CD14-positive monocyte (primary cell): ENCODE data around the gene LRRC8E. TPM values are rescaled to one million over a fixed set of nuclear protein-coding genes. Genes with fewer than 3 reads are reported as not detected.

Experiments
- DNase-seq, 3 donors: peaks; one replicate each; pipeline ENCODE4 v3.0.0-alpha.2; 2011 to 2022
- H2AFZ ChIP-seq: 2 replicates; pipeline ENCODE4 v1.6.0; 2012; ENCODE audit warnings: mild to moderate bottlenecking, low read depth, low read length, inconsistent platforms; ENCODE audit not compliant: insufficient read depth, poor library complexity, severe bottlenecking
- H3K27ac ChIP-seq, 2 donors: 1 replicate in 1 of 2; 2 replicates in 1 of 2; pipeline ENCODE4 v1.5.1; 2012 to 2013; ENCODE audit warnings: low read length in 2 of 2, control low read depth in 1 of 2, inconsistent platforms in 1 of 2, low read depth in 1 of 2, mild to moderate bottlenecking in 1 of 2
- H3K27me3 ChIP-seq, 2 donors: one replicate each; pipeline versions ENCODE4 v1.6.0 to v1.6.1; 2011 to 2013; ENCODE audit warnings: low read length in 2 of 2; ENCODE audit not compliant: control insufficient read depth in 2 of 2, insufficient read depth in 2 of 2
- H3K36me3 ChIP-seq, 2 donors: replicated peaks in 1 of 2; 1 replicate in 1 of 2; 2 replicates in 1 of 2; pipeline versions ENCODE4 v1.5.1 to v1.6.1; 2012 to 2013; ENCODE audit warnings: low read length in 2 of 2, control low read depth in 1 of 2, inconsistent platforms in 1 of 2, mild to moderate bottlenecking in 1 of 2; ENCODE audit not compliant: insufficient read depth in 2 of 2, control insufficient read depth in 1 of 2
- H3K4me1 ChIP-seq, 2 donors: 1 replicate in 1 of 2; 2 replicates in 1 of 2; pipeline versions ENCODE4 v1.5.1 to v1.6.1; 2012 to 2013; ENCODE audit warnings: low read length in 2 of 2, control low read depth in 1 of 2, inconsistent platforms in 1 of 2, mild to moderate bottlenecking in 1 of 2, moderate library complexity in 1 of 2; ENCODE audit not compliant: insufficient read depth in 2 of 2, control insufficient read depth in 1 of 2
- H3K4me2 ChIP-seq: replicated peaks from 2 replicates; pipeline ENCODE3; 2012; ENCODE audit warnings: low read length, moderate library complexity, mild to moderate bottlenecking; ENCODE audit not compliant: poor library complexity, severe bottlenecking; ENCODE audit errors: extremely low read depth
- H3K4me3 ChIP-seq, 3 experiments: fragments of 200-600 bp in 1 of 3; sonication (generic) in 1 of 3; replicated peaks in 1 of 3; 1 replicate in 2 of 3; 2 replicates in 1 of 3; pipeline ENCODE4 v1.5.1; 2011 to 2013; ENCODE audit warnings: low read length in 3 of 3, mild to moderate bottlenecking in 3 of 3, control low read depth in 2 of 3, low read depth in 2 of 3, inconsistent platforms in 1 of 3, moderate library complexity in 1 of 3
- H3K79me2 ChIP-seq: 2 replicates; pipeline ENCODE4 v1.6.0; 2012; ENCODE audit warnings: mild to moderate bottlenecking, control low read depth, inconsistent platforms, low read length, moderate library complexity; ENCODE audit not compliant: insufficient read depth
- H3K9ac ChIP-seq: 2 replicates; pipeline ENCODE4 v1.6.0; 2017; ENCODE audit warnings: low read length, mild to moderate bottlenecking; ENCODE audit not compliant: insufficient read depth, poor library complexity, severe bottlenecking
- H3K9me3 ChIP-seq, 2 donors: replicated peaks in 1 of 2; 1 replicate in 1 of 2; 2 replicates in 1 of 2; pipeline versions ENCODE4 v1.5.1 to v1.6.1; 2012 to 2013; ENCODE audit warnings: low read length in 2 of 2, control low read depth in 1 of 2; ENCODE audit not compliant: control insufficient read depth in 1 of 2, insufficient read depth in 1 of 2
- H4K20me1 ChIP-seq: 2 replicates; pipeline ENCODE4 v1.6.0; 2012; ENCODE audit warnings: mild to moderate bottlenecking, low read length, control low read depth, moderate library complexity; ENCODE audit not compliant: insufficient read depth
- H3K27ac Mint-ChIP-seq, 7 donors: one replicate each; pipeline ENCODE4 v1.8.0; 2020; ENCODE audit warnings: mild to moderate bottlenecking in 7 of 7, mixed read lengths in 7 of 7, moderate library complexity in 6 of 7, inconsistent platforms in 2 of 7
- H3K27me3 Mint-ChIP-seq, 3 donors: one replicate each; pipeline ENCODE4 v1.8.0; 2021 to 2022; ENCODE audit warnings: low read depth in 3 of 3, mild to moderate bottlenecking in 3 of 3, mixed read lengths in 3 of 3, moderate library complexity in 3 of 3, inconsistent platforms in 1 of 3
- H3K36me3 Mint-ChIP-seq, 2 donors: one replicate each; pipeline ENCODE4 v1.8.0; 2020; ENCODE audit warnings: mixed read lengths in 2 of 2, inconsistent platforms in 1 of 2, mild to moderate bottlenecking in 1 of 2
- H3K4me1 Mint-ChIP-seq: one replicate; pipeline ENCODE4 v1.8.0; 2020; ENCODE audit warnings: mild to moderate bottlenecking, mixed read lengths
- H3K4me3 Mint-ChIP-seq, 2 donors: one replicate each; pipeline ENCODE4 v1.8.0; 2020; ENCODE audit warnings: mild to moderate bottlenecking in 2 of 2, mixed read lengths in 2 of 2, moderate library complexity in 1 of 2
- H3K9me3 Mint-ChIP-seq, 7 donors: one replicate each; pipeline ENCODE4 v1.8.0; 2020 to 2022; ENCODE audit warnings: mixed read lengths in 7 of 7, mild to moderate bottlenecking in 6 of 7, moderate library complexity in 6 of 7, inconsistent platforms in 2 of 7
- CTCF ChIP-seq: fragments of 200-600 bp; IDR thresholded peaks from one replicate; pipeline ENCODE4 v1.8.0; 2022; ENCODE audit warnings: antibody characterized with exemption, mild to moderate bottlenecking
- WGBS: methylation state at CpG from one replicate; pipeline ENCODE4 v1.1.5; 2013; ENCODE audit warnings: missing lambda C conversion rate; ENCODE audit not compliant: insufficient coverage; 5-methylcytosine and 5-hydroxymethylcytosine counted together
- intact Hi-C, 2 donors: fragments of 100-400 bp; cut with micrococcal nuclease; formaldehyde crosslinking; loops; one replicate each; pipeline versions ENCODE4 v1.15.0 to v1.15.1; 2023
- polyA plus RNA-seq, 3 donors: library from polyadenylated mRNA; depleted of rRNA in 1 of 3; unstranded in 2 of 3; stranded (reverse) in 1 of 3; fragments of 300-500 nt in 2 of 3; fragments of >200 nt in 1 of 3; fragmentation: Illumina TruSeq in 2 of 3; gene quantifications; 1 replicate in 2 of 3; 2 replicates in 1 of 3; pipeline ENCODE4 v1.2.3, GENCODE V29; 2012 to 2021

LRRC8E gene
- polyA plus RNA-seq, 3 donors = not detected

DNA sequence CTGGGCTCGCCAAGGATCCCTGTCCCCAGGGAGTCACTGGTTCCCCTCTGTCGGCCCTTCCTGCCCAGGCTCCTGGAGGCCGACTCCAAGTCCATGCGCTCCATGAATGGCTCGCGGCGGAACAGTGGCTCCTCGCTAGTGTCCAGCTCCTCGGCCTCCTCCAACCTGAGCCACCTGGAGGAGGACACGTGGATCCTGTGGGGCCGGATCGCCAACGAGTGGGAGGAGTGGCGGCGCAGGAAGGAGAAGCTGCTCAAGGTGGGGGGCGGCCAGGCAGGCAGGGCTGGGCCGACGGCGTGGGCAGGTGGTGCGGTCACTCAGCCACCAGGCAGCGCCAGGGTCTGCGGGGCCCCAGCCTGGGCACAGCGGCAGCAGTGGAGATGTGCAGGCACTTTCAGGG is 40.6 kb upstream of the LRRC8E start:
- no peaks in the 10 kb centered on the region for H3K79me2 ChIP-seq
- no peak for TF ChIP-seq CTCF
- Mint-ChIP-seq H3K36me3 (peaks cover 0 to 7% of the 10 kb centered on the region in 2 donors), H3K4me1 (no peaks in the 10 kb centered on the region), H3K4me3 (no peak overlapping the region), H3K27me3 (peaks cover 0 to 1% (median 1%) of the 10 kb centered on the region in 3 donors), H3K9me3 (no peaks in the 10 kb centered on the region), H3K27ac (no peak overlapping the region)
- intact Hi-C loops = no loop called here
- H4K20me1 ChIP-seq = no peaks in the 10 kb centered on the region
- H2AFZ ChIP-seq = no peak overlapping the region
- no peaks in the 10 kb centered on the region for H3K9me3 ChIP-seq
- no peak overlapping the region for H3K27ac ChIP-seq
- no peak overlapping the region for H3K4me2 ChIP-seq
- no peak overlapping the region for H3K9ac ChIP-seq
- no peaks in the 10 kb centered on the region for H3K27me3 ChIP-seq
- no peak for DNase-seq
- no peaks in the 10 kb centered on the region for H3K4me1 ChIP-seq
- 97% methylated on average over 23 of the region's 23 CpGs for WGBS
- H3K4me3 ChIP-seq = no peak overlapping the region
- no peaks in the 10 kb centered on the region for H3K36me3 ChIP-seq

DNA sequence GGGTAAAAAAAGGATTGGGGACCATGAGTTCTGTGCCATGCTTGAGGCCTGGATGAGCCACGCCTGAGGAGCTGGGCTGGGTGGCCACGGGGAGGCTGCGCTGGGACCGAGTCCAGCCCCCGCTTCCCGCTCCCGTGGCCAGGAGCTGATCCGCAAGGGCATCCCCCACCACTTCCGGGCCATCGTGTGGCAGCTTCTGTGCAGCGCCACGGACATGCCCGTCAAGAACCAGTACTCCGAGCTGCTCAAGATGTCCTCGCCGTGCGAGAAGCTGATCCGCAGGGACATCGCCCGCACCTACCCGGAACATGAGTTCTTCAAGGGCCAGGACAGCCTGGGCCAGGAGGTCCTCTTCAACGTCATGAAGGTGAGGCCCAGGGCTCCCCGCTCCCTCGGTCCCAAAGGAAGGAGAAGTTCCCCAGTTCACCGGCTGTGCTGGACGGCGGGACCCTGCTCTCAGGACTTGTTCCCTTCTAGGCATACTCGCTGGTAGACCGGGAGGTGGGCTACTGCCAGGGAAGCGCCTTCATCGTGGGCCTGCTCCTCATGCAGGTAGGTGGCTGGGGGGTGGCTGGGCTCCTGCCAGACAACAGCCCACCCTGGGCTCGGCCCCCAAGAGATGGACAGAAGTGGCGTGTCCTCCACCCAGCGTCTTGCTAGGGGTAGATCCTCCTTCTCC is 39.4 kb upstream of the LRRC8E start:
- Histone ChIP-seq H3K9me3 (no peaks in the 10 kb centered on the region), H3K4me3 (no peak overlapping the region), H3K27ac (no peak overlapping the region), H3K79me2 (no peaks in the 10 kb centered on the region), H3K9ac (no peak overlapping the region), H3K36me3 (no peaks in the 10 kb centered on the region), H3K4me1 (peaks cover 4 to 8% of the 10 kb centered on the region in 2 donors), H2AFZ (no peak overlapping the region), H3K4me2 (no peak overlapping the region), H3K27me3 (no peaks in the 10 kb centered on the region), H4K20me1 (no peaks in the 10 kb centered on the region)
- TF ChIP-seq CTCF = no peak
- H3K27ac Mint-ChIP-seq = no peak overlapping the region
- WGBS = 94% methylated on average over 28 of the region's 34 CpGs
- H3K36me3 Mint-ChIP-seq = peaks cover 0 to 7% of the 10 kb centered on the region in 2 donors
- no peaks in the 10 kb centered on the region for H3K9me3 Mint-ChIP-seq
- peaks cover 1 to 4% (median 1%) of the 10 kb centered on the region in 3 donors for H3K27me3 Mint-ChIP-seq
- H3K4me1 Mint-ChIP-seq = peaks cover 4% of the 10 kb centered on the region
- intact Hi-C loops = no loop called here
- H3K4me3 Mint-ChIP-seq = no peak overlapping the region
- DNase-seq = no peak
